Activated T-helper 17 cell treated with anti-CD3 and anti-CD28 coated beads, Interleukin-2, amount 50 U/mL, for 72 hours (primary cell): ENCODE measurements around the gene SLC6A11. TPM values are rescaled to one million over a fixed set of nuclear protein-coding genes. Genes with fewer than 3 reads are reported as not detected.

ENCODE experiments used
- ATAC-seq: fragments of 150-1000 bp; cut with Tn5 transposase; replicated peaks from 2 replicates; pipeline ENCODE4 v1.10.0; 2021; ENCODE audit warnings: mild to moderate bottlenecking, moderate library complexity
- H3K27ac Mint-ChIP-seq: one replicate; pipeline ENCODE4 v1.8.0; 2022; ENCODE audit warnings: mixed read lengths
- H3K27me3 Mint-ChIP-seq: one replicate; pipeline ENCODE4 v1.8.0; 2022; ENCODE audit warnings: mixed read lengths
- H3K36me3 Mint-ChIP-seq: one replicate; pipeline ENCODE4 v1.8.0; 2022; ENCODE audit warnings: low read depth, mild to moderate bottlenecking, mixed read lengths
- H3K4me1 Mint-ChIP-seq: one replicate; pipeline ENCODE4 v1.8.0; 2022; ENCODE audit warnings: mixed read lengths
- H3K4me3 Mint-ChIP-seq: one replicate; pipeline ENCODE4 v1.8.0; 2022; ENCODE audit warnings: mild to moderate bottlenecking, mixed read lengths
- H3K9me3 Mint-ChIP-seq: one replicate; pipeline ENCODE4 v1.8.0; 2022; ENCODE audit warnings: mixed read lengths
- total RNA-seq, 2 donors: library from RNA; stranded (reverse); gene quantifications; one replicate each; pipeline ENCODE4 v1.2.3, GENCODE V29; 2022

Gene SLC6A11
- total RNA-seq, 2 donors from 2014 or later: not detected

DNA sequence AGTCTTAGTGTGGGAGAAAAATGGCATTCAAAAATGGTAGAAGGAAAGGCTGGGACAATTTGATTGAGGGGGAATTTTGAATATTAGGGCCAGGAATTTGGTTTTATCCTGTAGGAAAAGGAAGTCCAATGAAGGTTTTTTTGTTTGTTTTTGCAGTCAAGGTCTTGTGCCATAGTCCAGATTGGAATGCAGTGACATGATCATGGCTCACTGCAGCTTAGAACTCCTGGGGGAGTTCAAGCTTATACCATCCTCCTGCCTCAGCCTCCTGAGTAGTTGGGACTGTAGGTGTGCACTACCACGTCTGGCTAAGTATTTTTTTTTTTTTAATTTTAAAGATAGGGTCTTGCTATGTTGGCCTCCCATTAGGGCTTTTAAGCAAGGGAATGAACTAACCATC is 2.6 kb upstream of the SLC6A11 start:
- Mint-ChIP-seq H3K27ac (no peak overlapping the region), H3K4me1 (no peaks in the 10 kb centered on the region), H3K4me3 (no peak overlapping the region), H3K36me3 (no peaks in the 10 kb centered on the region), H3K27me3 (peaks cover 34% of the 10 kb centered on the region), H3K9me3 (no peaks in the 10 kb centered on the region)
- no peak for ATAC-seq

GRCh38 chr3:10814623-10815022 is 1.4 kb upstream of the SLC6A11 start:
- Mint-ChIP-seq H3K27ac (no peak overlapping the region), H3K36me3 (no peaks in the 10 kb centered on the region), H3K4me3 (no peak overlapping the region), H3K4me1 (no peaks in the 10 kb centered on the region), H3K9me3 (no peaks in the 10 kb centered on the region), H3K27me3 (peaks cover 34% of the 10 kb centered on the region)
- ATAC-seq: no peak

DNA sequence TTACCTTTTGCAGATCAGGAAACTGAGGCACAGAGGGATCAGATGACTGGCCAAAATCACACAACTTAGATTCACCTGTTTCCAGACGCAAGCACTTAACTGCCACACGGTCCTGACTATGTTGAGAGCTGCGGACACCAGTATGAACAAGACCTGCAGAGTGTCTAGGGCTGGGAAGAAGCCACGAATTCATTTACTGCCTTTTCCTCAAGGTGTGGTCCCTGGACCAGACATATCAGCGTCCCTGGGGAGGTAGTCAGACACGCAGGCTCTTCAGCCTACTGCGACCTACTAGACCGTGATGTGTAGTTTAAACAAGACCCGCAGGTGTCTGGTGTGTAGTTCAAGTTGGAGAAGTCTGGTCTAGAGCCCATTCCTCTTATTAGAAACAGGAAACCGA is 541 bp upstream of the SLC6A11 start:
- H3K4me3 Mint-ChIP-seq: no peak overlapping the region
- ATAC-seq: no peak
- H3K36me3 Mint-ChIP-seq: no peaks in the 10 kb centered on the region
- H3K9me3 Mint-ChIP-seq: no peaks in the 10 kb centered on the region
- no peak overlapping the region for H3K27ac Mint-ChIP-seq
- H3K27me3 Mint-ChIP-seq: peaks cover 38% of the 10 kb centered on the region
- no peaks in the 10 kb centered on the region for H3K4me1 Mint-ChIP-seq

GRCh38 chr3:10816863-10817253 is 830 bp downstream of the SLC6A11 start:
- Mint-ChIP-seq H3K36me3 (no peaks in the 10 kb centered on the region), H3K4me1 (no peaks in the 10 kb centered on the region), H3K9me3 (no peaks in the 10 kb centered on the region), H3K27ac (no peak overlapping the region), H3K27me3 (peaks cover 36% of the 10 kb centered on the region), H3K4me3 (no peak overlapping the region)
- no peak for ATAC-seq

DNA sequence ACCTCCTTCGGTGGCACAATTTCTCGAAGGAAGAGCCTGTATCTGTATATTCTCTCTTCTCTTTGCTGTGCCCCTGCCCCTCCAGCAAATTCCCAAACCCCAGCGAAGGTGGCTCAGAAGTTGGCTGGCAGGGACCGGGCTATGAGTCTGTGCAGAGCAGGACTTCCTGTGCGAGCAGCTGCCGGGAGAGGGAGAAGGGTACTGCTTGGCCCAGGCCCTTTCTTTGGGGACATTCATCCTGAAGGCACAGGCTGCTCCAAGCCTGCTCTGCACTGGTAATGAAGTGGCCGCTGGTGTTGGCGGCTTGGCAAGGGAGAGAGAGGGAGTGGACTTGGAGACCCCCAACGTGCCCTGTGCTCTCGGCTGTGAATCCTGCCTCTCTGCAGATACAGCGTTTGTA is 1.5 kb downstream of the SLC6A11 start:
- Mint-ChIP-seq H3K4me3 (no peak overlapping the region), H3K27me3 (peaks cover 40% of the 10 kb centered on the region), H3K4me1 (no peaks in the 10 kb centered on the region)

GRCh38 chr3:10822055-10822454 is 6.0 kb downstream of the SLC6A11 start:
- H3K27ac Mint-ChIP-seq: no peak overlapping the region
- H3K4me1 Mint-ChIP-seq: no peaks in the 10 kb centered on the region
- H3K4me3 Mint-ChIP-seq: no peak overlapping the region
- H3K27me3 Mint-ChIP-seq: peaks cover 28% of the 10 kb centered on the region
- no peaks in the 10 kb centered on the region for H3K9me3 Mint-ChIP-seq
- H3K36me3 Mint-ChIP-seq: no peaks in the 10 kb centered on the region
- no peak for ATAC-seq

More for the DNA sequence above, 1.5 kb downstream of the SLC6A11 start:
- H3K27ac Mint-ChIP-seq: no peak overlapping the region
- no peaks in the 10 kb centered on the region for H3K36me3 Mint-ChIP-seq
- no peak for ATAC-seq
- H3K9me3 Mint-ChIP-seq: no peaks in the 10 kb centered on the region

DNA sequence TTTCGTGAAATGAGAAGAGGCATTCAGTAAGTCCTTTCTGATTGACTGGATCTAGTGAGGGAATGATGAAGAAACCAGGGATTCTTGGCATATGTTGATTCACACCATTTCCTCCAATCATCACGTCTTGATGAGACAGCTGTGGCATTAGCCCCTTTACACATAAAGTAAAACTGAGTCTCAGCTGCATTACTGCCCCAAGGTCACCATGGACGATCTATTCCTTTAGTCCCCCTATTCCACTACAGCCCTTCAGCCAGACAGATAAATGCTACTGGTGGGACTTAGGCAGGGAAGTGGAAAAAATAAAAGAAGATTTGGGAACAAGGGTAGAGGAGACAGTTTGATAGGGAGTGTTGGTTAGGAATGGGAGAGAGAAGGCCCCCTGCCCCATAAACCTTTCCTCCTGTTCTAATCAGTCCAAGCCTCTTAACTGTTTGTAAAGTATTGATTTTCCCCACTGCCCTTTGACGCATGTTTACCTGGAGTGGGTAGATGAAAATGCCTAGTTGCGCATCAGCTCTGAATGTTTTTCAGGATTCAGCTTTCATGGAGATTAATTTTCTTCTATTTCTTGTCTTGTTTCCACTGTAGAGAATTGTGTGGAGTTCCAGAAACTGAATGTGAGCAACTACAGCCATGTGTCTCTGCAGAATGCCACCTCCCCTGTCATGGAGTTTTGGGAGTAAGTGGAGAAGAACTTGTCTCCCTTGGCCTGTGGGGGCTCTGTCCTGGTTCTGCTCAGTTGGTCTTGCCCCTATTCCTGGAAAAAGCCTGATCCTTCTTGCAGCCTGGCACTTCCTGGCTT is 6.9 kb downstream of the SLC6A11 start:
- no peaks in the 10 kb centered on the region for H3K4me1 Mint-ChIP-seq
- no peaks in the 10 kb centered on the region for H3K36me3 Mint-ChIP-seq
- ATAC-seq: no peak
- no peak overlapping the region for H3K27ac Mint-ChIP-seq
- H3K27me3 Mint-ChIP-seq: peaks cover 28% of the 10 kb centered on the region
- H3K4me3 Mint-ChIP-seq: no peak overlapping the region
- H3K9me3 Mint-ChIP-seq: no peaks in the 10 kb centered on the region

GRCh38 chr3:10823516-10823818 is 7.4 kb downstream of the SLC6A11 start:
- ATAC-seq: no peak
- H3K36me3 Mint-ChIP-seq: no peaks in the 10 kb centered on the region
- H3K27ac Mint-ChIP-seq: no peak overlapping the region
- peaks cover 26% of the 10 kb centered on the region for H3K27me3 Mint-ChIP-seq
- no peak overlapping the region for H3K4me3 Mint-ChIP-seq
- no peaks in the 10 kb centered on the region for H3K4me1 Mint-ChIP-seq
- H3K9me3 Mint-ChIP-seq: no peaks in the 10 kb centered on the region

DNA sequence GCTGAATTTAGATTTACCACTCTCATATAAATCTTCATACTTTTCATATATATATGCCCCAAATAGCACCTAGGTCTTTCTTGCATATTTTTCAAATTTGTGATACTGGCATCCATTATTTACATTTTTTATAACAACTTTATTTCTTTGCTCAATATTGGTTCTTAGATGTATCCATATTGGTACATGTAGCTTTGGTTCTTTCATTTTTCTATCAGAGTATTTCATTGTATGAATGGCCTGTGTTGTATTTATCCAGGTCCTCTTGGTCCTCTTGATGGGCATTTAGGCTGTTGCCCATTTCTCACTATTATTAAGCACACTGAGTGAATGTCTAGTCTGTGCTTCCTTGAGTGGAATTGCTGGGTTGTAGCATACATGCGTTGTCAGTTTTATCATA is 8.4 kb downstream of the SLC6A11 start:
- H3K9me3 Mint-ChIP-seq: no peaks in the 10 kb centered on the region
- H3K36me3 Mint-ChIP-seq: no peaks in the 10 kb centered on the region
- H3K27ac Mint-ChIP-seq: no peak overlapping the region
- no peak for ATAC-seq
- peaks cover 26% of the 10 kb centered on the region for H3K27me3 Mint-ChIP-seq
- H3K4me1 Mint-ChIP-seq: no peaks in the 10 kb centered on the region
- H3K4me3 Mint-ChIP-seq: no peak overlapping the region

- Mint-ChIP-seq H3K27ac (no peak overlapping the region), H3K36me3 (no peaks in the 10 kb centered on the region), H3K4me1 (no peaks in the 10 kb centered on the region), H3K4me3 (no peak overlapping the region), H3K27me3 (peaks cover 29% of the 10 kb centered on the region), H3K9me3 (no peaks in the 10 kb centered on the region)
- ATAC-seq: no peak
Observed at GRCh38 chr3:10833855-10834414, 17.9 kb downstream of the SLC6A11 start.

- H3K4me1 Mint-ChIP-seq: no peaks in the 10 kb centered on the region
- no peak for ATAC-seq
- H3K27me3 Mint-ChIP-seq: peaks cover 34% of the 10 kb centered on the region
- H3K36me3 Mint-ChIP-seq: no peaks in the 10 kb centered on the region
- no peaks in the 10 kb centered on the region for H3K9me3 Mint-ChIP-seq
- H3K4me3 Mint-ChIP-seq: no peak overlapping the region
- no peak overlapping the region for H3K27ac Mint-ChIP-seq
Observed at GRCh38 chr3:10834951-10835350, 18.9 kb downstream of the SLC6A11 start.

DNA sequence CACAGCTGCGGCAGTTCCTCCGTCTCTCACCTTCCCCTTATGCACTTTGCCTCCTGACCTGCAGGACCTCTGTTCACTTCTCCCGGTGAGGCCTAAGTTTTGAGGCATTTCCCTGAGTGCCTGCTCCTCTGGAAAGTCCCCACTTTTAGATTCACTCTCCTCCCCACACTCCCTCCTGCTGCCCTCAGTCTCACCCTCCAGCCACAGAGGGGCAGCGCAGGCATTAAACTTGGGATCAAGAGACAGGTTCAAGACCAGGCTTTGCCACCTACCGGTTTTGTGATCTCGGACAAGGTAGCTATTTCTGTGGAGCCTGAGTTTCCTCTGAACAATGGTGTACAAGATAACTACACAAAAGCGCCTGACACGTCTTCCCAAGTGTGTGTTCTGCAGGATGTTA is 19.4 kb downstream of the SLC6A11 start:
- Mint-ChIP-seq H3K4me1 (no peaks in the 10 kb centered on the region), H3K27me3 (peaks cover 34% of the 10 kb centered on the region), H3K4me3 (no peak overlapping the region), H3K36me3 (no peaks in the 10 kb centered on the region), H3K27ac (no peak overlapping the region), H3K9me3 (no peaks in the 10 kb centered on the region)
- no peak for ATAC-seq

- H3K9me3 Mint-ChIP-seq: no peaks in the 10 kb centered on the region
- peaks cover 36% of the 10 kb centered on the region for H3K27me3 Mint-ChIP-seq
- no peaks in the 10 kb centered on the region for H3K36me3 Mint-ChIP-seq
- no peaks in the 10 kb centered on the region for H3K4me1 Mint-ChIP-seq
- no peak overlapping the region for H3K27ac Mint-ChIP-seq
- H3K4me3 Mint-ChIP-seq: no peak overlapping the region
- no peak for ATAC-seq
Observed at GRCh38 chr3:10836676-10837075, 20.6 kb downstream of the SLC6A11 start.

DNA sequence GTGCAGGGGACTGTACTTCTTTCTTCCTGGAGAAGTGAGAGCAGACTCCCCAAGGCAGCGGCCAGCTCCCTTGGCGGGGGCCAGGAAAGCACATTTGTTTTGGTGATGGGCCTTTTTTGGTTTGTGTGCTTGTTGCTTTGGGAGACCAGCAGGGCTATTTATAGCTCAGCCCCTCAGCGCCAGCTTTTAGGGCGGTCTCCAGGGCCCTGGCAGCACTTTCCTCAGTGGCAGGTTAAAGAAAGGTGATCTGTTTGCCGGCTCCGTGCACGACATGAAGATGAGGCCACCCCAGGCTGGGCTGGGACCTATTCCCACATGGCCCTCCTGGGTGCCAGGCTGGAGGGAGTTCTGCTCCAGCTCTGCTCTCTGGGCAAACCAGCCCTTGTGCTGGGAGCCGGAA is 21.8 kb downstream of the SLC6A11 start:
- H3K9me3 Mint-ChIP-seq: no peaks in the 10 kb centered on the region

GRCh38 chr3:10839167-10839566 is 23.1 kb downstream of the SLC6A11 start:
- Mint-ChIP-seq H3K27me3 (peaks cover 31% of the 10 kb centered on the region), H3K4me3 (no peak overlapping the region), H3K9me3 (no peaks in the 10 kb centered on the region), H3K27ac (no peak overlapping the region), H3K36me3 (no peaks in the 10 kb centered on the region), H3K4me1 (no peaks in the 10 kb centered on the region)
- no peak for ATAC-seq

More for the DNA sequence above, 21.8 kb downstream of the SLC6A11 start:
- Mint-ChIP-seq H3K4me3 (no peak overlapping the region), H3K4me1 (no peaks in the 10 kb centered on the region), H3K27ac (no peak overlapping the region), H3K27me3 (peaks cover 33% of the 10 kb centered on the region), H3K36me3 (no peaks in the 10 kb centered on the region)
- ATAC-seq: no peak
